CD14-positive monocyte (primary cell): ENCODE data around the gene MEGF6. TPM values are rescaled to one million over a fixed set of nuclear protein-coding genes. Genes with fewer than 3 reads are reported as not detected.

Experiments
- DNase-seq, 3 donors: peaks; one replicate each; pipeline ENCODE4 v3.0.0-alpha.2; 2011 to 2022
- H2AFZ ChIP-seq: 2 replicates; pipeline ENCODE4 v1.6.0; 2012; ENCODE audit warnings: mild to moderate bottlenecking, low read depth, low read length, inconsistent platforms; ENCODE audit not compliant: insufficient read depth, poor library complexity, severe bottlenecking
- H3K27ac ChIP-seq, 2 donors: 1 replicate in 1 of 2; 2 replicates in 1 of 2; pipeline ENCODE4 v1.5.1; 2012 to 2013; ENCODE audit warnings: low read length in 2 of 2, control low read depth in 1 of 2, inconsistent platforms in 1 of 2, low read depth in 1 of 2, mild to moderate bottlenecking in 1 of 2
- H3K27me3 ChIP-seq, 2 donors: one replicate each; pipeline versions ENCODE4 v1.6.0 to v1.6.1; 2011 to 2013; ENCODE audit warnings: low read length in 2 of 2; ENCODE audit not compliant: control insufficient read depth in 2 of 2, insufficient read depth in 2 of 2
- H3K36me3 ChIP-seq, 2 donors: replicated peaks in 1 of 2; 1 replicate in 1 of 2; 2 replicates in 1 of 2; pipeline versions ENCODE4 v1.5.1 to v1.6.1; 2012 to 2013; ENCODE audit warnings: low read length in 2 of 2, control low read depth in 1 of 2, inconsistent platforms in 1 of 2, mild to moderate bottlenecking in 1 of 2; ENCODE audit not compliant: insufficient read depth in 2 of 2, control insufficient read depth in 1 of 2
- H3K4me1 ChIP-seq, 2 donors: 1 replicate in 1 of 2; 2 replicates in 1 of 2; pipeline versions ENCODE4 v1.5.1 to v1.6.1; 2012 to 2013; ENCODE audit warnings: low read length in 2 of 2, control low read depth in 1 of 2, inconsistent platforms in 1 of 2, mild to moderate bottlenecking in 1 of 2, moderate library complexity in 1 of 2; ENCODE audit not compliant: insufficient read depth in 2 of 2, control insufficient read depth in 1 of 2
- H3K4me2 ChIP-seq: replicated peaks from 2 replicates; pipeline ENCODE3; 2012; ENCODE audit warnings: low read length, moderate library complexity, mild to moderate bottlenecking; ENCODE audit not compliant: poor library complexity, severe bottlenecking; ENCODE audit errors: extremely low read depth
- H3K4me3 ChIP-seq, 3 experiments: fragments of 200-600 bp in 1 of 3; sonication (generic) in 1 of 3; replicated peaks in 1 of 3; 1 replicate in 2 of 3; 2 replicates in 1 of 3; pipeline ENCODE4 v1.5.1; 2011 to 2013; ENCODE audit warnings: low read length in 3 of 3, mild to moderate bottlenecking in 3 of 3, control low read depth in 2 of 3, low read depth in 2 of 3, inconsistent platforms in 1 of 3, moderate library complexity in 1 of 3
- H3K79me2 ChIP-seq: 2 replicates; pipeline ENCODE4 v1.6.0; 2012; ENCODE audit warnings: mild to moderate bottlenecking, control low read depth, inconsistent platforms, low read length, moderate library complexity; ENCODE audit not compliant: insufficient read depth
- H3K9ac ChIP-seq: 2 replicates; pipeline ENCODE4 v1.6.0; 2017; ENCODE audit warnings: low read length, mild to moderate bottlenecking; ENCODE audit not compliant: insufficient read depth, poor library complexity, severe bottlenecking
- H3K9me3 ChIP-seq, 2 donors: replicated peaks in 1 of 2; 1 replicate in 1 of 2; 2 replicates in 1 of 2; pipeline versions ENCODE4 v1.5.1 to v1.6.1; 2012 to 2013; ENCODE audit warnings: low read length in 2 of 2, control low read depth in 1 of 2; ENCODE audit not compliant: control insufficient read depth in 1 of 2, insufficient read depth in 1 of 2
- H4K20me1 ChIP-seq: 2 replicates; pipeline ENCODE4 v1.6.0; 2012; ENCODE audit warnings: mild to moderate bottlenecking, low read length, control low read depth, moderate library complexity; ENCODE audit not compliant: insufficient read depth
- H3K27ac Mint-ChIP-seq, 7 donors: one replicate each; pipeline ENCODE4 v1.8.0; 2020; ENCODE audit warnings: mild to moderate bottlenecking in 7 of 7, mixed read lengths in 7 of 7, moderate library complexity in 6 of 7, inconsistent platforms in 2 of 7
- H3K27me3 Mint-ChIP-seq, 3 donors: one replicate each; pipeline ENCODE4 v1.8.0; 2021 to 2022; ENCODE audit warnings: low read depth in 3 of 3, mild to moderate bottlenecking in 3 of 3, mixed read lengths in 3 of 3, moderate library complexity in 3 of 3, inconsistent platforms in 1 of 3
- H3K36me3 Mint-ChIP-seq, 2 donors: one replicate each; pipeline ENCODE4 v1.8.0; 2020; ENCODE audit warnings: mixed read lengths in 2 of 2, inconsistent platforms in 1 of 2, mild to moderate bottlenecking in 1 of 2
- H3K4me1 Mint-ChIP-seq: one replicate; pipeline ENCODE4 v1.8.0; 2020; ENCODE audit warnings: mild to moderate bottlenecking, mixed read lengths
- H3K4me3 Mint-ChIP-seq, 2 donors: one replicate each; pipeline ENCODE4 v1.8.0; 2020; ENCODE audit warnings: mild to moderate bottlenecking in 2 of 2, mixed read lengths in 2 of 2, moderate library complexity in 1 of 2
- H3K9me3 Mint-ChIP-seq, 7 donors: one replicate each; pipeline ENCODE4 v1.8.0; 2020 to 2022; ENCODE audit warnings: mixed read lengths in 7 of 7, mild to moderate bottlenecking in 6 of 7, moderate library complexity in 6 of 7, inconsistent platforms in 2 of 7
- WGBS: methylation state at CpG from one replicate; pipeline ENCODE4 v1.1.5; 2013; ENCODE audit warnings: missing lambda C conversion rate; ENCODE audit not compliant: insufficient coverage; 5-methylcytosine and 5-hydroxymethylcytosine counted together
- intact Hi-C, 2 donors: fragments of 100-400 bp; cut with micrococcal nuclease; formaldehyde crosslinking; loops; one replicate each; pipeline versions ENCODE4 v1.15.0 to v1.15.1; 2023
- polyA plus RNA-seq, 3 donors: library from polyadenylated mRNA; depleted of rRNA in 1 of 3; unstranded in 2 of 3; stranded (reverse) in 1 of 3; fragments of 300-500 nt in 2 of 3; fragments of >200 nt in 1 of 3; fragmentation: Illumina TruSeq in 2 of 3; gene quantifications; 1 replicate in 2 of 3; 2 replicates in 1 of 3; pipeline ENCODE4 v1.2.3, GENCODE V29; 2012 to 2021
- TF ChIP-seq, protein P1 (sequence below): fragments of 200-600 bp; IDR thresholded peaks from one replicate; pipeline ENCODE4 v1.8.0; 2022; ENCODE audit warnings: antibody characterized with exemption, mild to moderate bottlenecking

Gene MEGF6
- polyA plus RNA-seq, 3 donors = 0.39 to 3.8 (median 1.2) TPM

DNA sequence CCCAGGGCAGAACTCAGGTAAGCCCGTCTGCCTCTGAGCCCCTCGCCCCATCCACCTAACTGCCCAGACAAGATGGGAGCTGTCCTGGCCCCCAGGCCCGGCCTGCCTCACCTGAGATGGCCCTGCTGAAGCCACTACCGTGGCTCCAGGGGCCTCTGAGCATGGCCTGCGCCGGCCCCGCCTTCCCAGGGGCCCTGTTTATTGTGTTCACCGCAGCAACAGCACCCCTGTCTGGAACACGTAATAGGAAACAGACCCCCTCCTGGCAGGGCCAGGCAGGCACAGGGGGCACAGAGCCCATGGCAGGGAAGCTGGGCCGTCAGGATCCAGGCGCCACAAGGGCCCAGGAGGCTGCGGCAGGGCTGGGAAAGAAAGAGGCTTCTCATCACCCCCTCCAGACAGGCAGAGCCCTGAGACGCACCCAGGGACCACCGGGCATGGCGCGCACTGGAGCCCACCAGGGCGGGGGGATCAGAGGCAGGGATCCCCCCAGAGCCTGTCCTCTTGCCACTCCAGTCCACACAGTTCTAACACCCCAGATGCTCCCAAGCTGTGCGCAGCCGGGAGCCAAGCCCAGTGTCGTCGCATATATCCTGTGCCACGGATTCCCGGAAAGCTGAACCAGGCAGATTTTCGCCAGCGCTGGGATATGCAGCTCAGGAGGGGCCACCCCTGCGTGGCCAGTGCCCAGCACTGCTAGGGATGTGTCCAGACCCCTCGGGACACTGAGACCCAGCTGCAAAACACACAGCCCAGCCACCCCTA is 94.2 kb downstream of the MEGF6 start:
- H3K27ac Mint-ChIP-seq = no peak overlapping the region
- peaks cover 0 to 5% (median 0%) of the 10 kb centered on the region in 3 donors for H3K27me3 Mint-ChIP-seq
- H3K4me1 Mint-ChIP-seq = peaks cover 2% of the 10 kb centered on the region
- Histone ChIP-seq H3K9ac (no peak overlapping the region), H3K4me2 (no peak overlapping the region), H2AFZ (no peak overlapping the region), H3K27me3 (no peaks in the 10 kb centered on the region), H3K79me2 (no peaks in the 10 kb centered on the region), H3K4me3 (no peak overlapping the region), H3K9me3 (no peaks in the 10 kb centered on the region), H3K27ac (no peak overlapping the region), H3K4me1 (no peaks in the 10 kb centered on the region), H3K36me3 (no peaks in the 10 kb centered on the region), H4K20me1 (no peaks in the 10 kb centered on the region)
- no peaks in the 10 kb centered on the region for H3K36me3 Mint-ChIP-seq
- 59% methylated on average over 16 of the region's 27 CpGs for WGBS
- DNase-seq = no peak
- TF ChIP-seq, protein P1, sequence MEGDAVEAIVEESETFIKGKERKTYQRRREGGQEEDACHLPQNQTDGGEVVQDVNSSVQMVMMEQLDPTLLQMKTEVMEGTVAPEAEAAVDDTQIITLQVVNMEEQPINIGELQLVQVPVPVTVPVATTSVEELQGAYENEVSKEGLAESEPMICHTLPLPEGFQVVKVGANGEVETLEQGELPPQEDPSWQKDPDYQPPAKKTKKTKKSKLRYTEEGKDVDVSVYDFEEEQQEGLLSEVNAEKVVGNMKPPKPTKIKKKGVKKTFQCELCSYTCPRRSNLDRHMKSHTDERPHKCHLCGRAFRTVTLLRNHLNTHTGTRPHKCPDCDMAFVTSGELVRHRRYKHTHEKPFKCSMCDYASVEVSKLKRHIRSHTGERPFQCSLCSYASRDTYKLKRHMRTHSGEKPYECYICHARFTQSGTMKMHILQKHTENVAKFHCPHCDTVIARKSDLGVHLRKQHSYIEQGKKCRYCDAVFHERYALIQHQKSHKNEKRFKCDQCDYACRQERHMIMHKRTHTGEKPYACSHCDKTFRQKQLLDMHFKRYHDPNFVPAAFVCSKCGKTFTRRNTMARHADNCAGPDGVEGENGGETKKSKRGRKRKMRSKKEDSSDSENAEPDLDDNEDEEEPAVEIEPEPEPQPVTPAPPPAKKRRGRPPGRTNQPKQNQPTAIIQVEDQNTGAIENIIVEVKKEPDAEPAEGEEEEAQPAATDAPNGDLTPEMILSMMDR = no peak
- intact Hi-C loops = no loop called here
- peaks cover 0 to 8% (median 2%) of the 10 kb centered on the region in 7 donors for H3K9me3 Mint-ChIP-seq
- no peak overlapping the region for H3K4me3 Mint-ChIP-seq

DNA sequence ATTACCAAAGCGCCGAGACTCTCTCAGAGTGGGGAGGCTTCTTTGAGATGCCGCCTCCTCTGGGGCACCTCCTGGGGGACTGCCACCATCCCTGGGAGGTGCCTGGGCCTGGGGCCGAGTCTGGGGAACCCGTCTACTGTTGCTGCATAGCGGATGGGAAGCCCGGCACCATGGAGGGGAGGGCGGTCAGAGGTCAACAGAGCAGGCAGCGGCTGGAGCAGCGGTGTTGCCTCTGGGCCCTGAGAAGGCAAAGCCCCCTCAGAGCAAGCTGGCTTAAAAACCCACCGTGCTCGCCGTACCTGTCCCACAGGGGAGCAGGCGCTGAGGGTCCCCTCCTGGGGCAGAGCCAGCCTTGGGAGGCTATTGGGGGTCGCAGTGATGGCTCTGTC is 94.8 kb downstream of the MEGF6 start:
- no peaks in the 10 kb centered on the region for H3K9me3 ChIP-seq
- no peak overlapping the region for H3K9ac ChIP-seq
- no peaks in the 10 kb centered on the region for H3K27me3 ChIP-seq
- H3K27ac ChIP-seq = no peak overlapping the region
- 31% methylated on average over 12 of the region's 15 CpGs for WGBS
- Mint-ChIP-seq H3K9me3 (peaks cover 0 to 8% (median 2%) of the 10 kb centered on the region in 7 donors), H3K4me1 (peaks cover 2% of the 10 kb centered on the region), H3K27ac (no peak overlapping the region), H3K4me3 (no peak overlapping the region), H3K27me3 (peaks cover 0 to 5% (median 0%) of the 10 kb centered on the region in 3 donors), H3K36me3 (no peaks in the 10 kb centered on the region)
- no peak overlapping the region for H3K4me2 ChIP-seq
- H3K4me1 ChIP-seq = no peaks in the 10 kb centered on the region
- H4K20me1 ChIP-seq = no peaks in the 10 kb centered on the region
- intact Hi-C loops = no loop called here
- no peak overlapping the region for H3K4me3 ChIP-seq
- H2AFZ ChIP-seq = no peak overlapping the region
- TF ChIP-seq, protein P1 = no peak
- no peaks in the 10 kb centered on the region for H3K36me3 ChIP-seq
- no peaks in the 10 kb centered on the region for H3K79me2 ChIP-seq
- DNase-seq = no peak
